Daoy (cell line): ENCODE measurements around the gene WDCP. TPM values are rescaled to one million over a fixed set of nuclear protein-coding genes. Genes with fewer than 3 reads are reported as not detected.
"Not testable (repeated sequence)": the region's sequence is repeated elsewhere in the genome, so short reads cannot be mapped to it uniquely, and the experiment has no call there.

Experiments used
- DNase-seq: peaks from one replicate; pipeline ENCODE4 v3.0.0-alpha.2; 2015; ENCODE audit warnings: low read depth
- total RNA-seq: library from RNA; depleted of rRNA; stranded (reverse); fragments of >200 nt; shearing (Covaris generic); gene quantifications from 2 replicates; pipeline ENCODE4 v1.2.3, GENCODE V29; 2014

The WDCP gene
- total RNA-seq, 1 experiment from 2014 or later: 14.6 TPM

DNA sequence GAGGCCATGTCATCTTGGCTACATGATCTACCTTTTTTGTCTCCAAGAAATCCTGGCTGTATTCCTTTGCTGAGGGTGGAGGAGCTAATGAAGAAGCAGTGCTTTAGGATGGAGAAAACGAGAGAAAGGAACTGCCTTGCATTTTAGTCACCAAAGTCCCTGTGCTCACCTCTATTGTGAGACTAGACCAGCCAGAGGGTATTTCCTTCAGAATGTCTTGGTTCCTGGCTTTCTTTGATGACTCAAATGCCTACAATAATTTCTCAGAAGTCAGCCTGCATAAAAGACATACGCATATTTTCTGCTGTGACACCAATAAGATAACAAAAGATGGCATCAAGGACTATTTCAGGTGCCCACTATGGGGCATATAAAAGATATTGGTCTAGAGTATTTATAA, 18.1 kb upstream of the WDCP start:
- DNase-seq: no peak

GRCh38 chr2:24058564-24059271, 11.5 kb upstream of the WDCP start:
- DNase-seq: no peak

DNA sequence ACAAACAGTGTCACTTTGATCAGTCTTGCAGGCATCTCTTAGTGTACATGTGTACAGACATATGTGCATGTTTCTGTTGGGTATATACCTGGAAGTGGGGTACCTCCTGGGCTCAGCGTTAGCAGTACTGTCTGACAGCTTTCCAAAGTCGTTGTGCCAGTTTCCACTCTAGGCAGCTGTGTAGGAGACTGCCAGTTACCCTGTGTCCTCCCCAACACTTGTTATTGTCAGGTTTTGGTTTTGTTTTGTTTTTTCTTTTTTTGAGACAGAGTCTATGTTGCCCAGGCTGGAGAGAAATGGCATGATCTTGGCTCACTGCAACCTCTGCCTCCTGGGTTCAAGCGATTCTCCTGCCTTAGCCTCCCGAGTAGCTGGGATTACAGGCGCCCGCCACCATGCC, 8.6 kb upstream of the WDCP start:
- no peak for DNase-seq

- DNase-seq: no peak
Observed at GRCh38 chr2:24054366-24055010, 7.3 kb upstream of the WDCP start.

DNA sequence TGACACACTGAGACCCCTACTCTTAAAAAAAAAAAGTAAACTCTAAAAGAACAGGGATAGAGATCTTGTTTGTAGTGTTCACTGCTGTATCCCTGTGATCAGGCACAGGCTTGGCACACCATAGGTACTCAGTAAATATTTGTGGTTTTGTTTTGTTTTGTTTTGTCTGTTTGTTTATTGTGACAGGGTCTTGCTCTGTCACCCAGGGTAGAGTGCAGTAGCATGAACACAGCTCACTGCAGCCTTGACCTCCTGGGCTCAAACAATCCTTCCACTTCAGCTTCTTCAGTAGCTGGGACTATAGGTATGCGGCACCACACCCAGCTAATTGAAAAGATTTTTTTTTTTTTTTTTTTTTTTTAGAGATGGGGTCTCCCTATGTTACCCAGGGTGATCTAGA, 5.8 kb upstream of the WDCP start:
- DNase-seq: no peak

DNA sequence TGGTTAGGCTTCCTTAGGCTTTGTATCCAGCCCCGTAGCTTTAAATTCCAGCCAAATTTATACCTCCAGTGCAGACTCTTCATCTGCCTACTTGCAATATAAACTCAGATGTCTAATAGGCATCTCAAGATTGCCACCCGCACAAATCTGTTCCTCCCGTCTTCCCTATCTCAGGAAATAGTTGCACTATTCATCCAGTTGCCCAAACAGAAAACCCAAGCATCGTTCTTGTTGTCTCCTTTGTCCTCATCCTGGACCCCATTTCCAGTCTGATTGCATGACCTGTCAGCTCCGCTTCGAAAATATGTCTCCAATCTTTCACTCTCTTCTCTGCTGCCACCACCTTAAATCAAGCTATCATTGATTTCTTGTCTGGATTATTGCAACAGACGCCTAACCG, 4.6 kb upstream of the WDCP start:
- DNase-seq: no peak

DNA sequence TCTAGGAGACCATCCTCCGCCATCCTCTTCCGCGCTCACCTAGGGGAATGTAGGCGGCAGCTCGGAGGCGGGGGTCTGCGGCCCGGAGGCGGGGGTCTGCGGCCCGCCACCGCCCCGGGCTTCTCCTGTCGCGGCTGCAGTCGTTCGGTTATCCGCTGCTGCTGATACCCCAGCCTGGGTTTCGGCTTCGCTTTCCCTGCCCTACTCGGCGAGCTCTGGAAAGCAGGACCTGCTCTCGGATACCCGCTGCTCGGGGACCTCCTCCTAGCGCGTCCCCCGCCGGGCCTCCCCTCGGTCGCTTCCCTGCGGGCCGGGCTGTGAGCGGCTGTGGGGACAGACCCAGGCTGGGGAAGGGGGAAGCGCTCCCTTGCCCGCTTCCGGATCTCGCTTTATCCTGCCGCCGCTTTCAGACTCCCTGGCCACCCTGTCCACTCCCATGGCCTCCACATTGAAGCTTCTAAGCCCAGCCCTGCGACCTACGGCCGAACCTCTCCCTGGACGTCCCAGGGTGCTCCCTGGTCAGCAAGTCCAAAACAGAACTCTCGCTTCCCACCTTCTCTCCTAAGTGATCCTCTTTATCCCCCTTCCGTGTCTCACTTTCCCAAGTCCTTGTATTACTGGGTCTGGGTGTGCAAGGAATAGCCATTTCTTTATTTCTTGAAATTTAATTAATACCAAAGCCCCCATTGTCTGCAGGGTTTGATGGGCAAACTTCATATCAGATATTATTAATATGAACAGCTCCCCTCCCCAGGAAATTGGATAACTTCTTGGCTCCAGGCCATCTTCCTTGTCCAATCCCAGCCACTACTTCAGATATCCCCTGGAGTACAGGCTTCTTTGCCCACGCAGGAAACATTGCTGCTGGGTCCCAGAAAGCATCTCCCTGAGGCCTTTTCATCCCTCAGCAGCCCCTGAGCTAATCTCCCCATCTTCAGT, 3.1 kb upstream of the WDCP start:
- peak; percentile 32 for DNase-seq

DNA sequence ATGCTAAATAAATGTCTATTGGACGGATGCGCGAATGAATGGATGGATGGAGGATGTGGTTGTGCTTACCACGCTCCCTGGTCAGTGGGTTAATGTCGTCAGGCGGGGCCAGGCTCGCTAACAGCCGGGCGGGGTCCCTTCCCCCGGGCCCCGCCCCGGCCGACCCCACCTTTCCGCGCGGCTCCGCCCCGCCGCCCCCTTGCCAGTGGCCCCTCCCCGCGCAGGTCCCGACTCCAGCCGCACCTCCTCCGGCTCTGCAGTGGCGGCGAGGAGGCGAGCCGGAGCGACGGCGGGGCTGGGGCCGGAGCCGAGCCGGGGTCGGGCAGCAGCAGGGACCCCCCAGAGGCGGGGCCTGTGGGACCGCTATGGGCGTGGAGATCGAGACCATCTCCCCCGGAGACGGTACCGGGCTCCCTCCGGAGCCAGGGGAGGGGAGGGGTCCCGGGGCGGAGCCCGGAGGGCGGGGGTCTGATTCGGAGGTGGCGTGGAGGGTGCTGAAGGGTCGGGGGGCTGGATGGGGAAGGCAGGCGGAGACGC, 2.4 kb upstream of the WDCP start, which contains the start of gene FKBP1B:
FKBP1B (plus strand) TSS at position 257 of the 537 bp plus-strand sequence; CDS start at position 366, 109 bp downstream.
- DNase-seq: peak; percentile 82

GRCh38 chr2:24048769-24049484, 1.7 kb upstream of the WDCP start:
- DNase-seq: peak; percentile 35

- no peak for DNase-seq
Observed at GRCh38 chr2:24047703-24048033, 477 bp upstream of the WDCP start.

DNA sequence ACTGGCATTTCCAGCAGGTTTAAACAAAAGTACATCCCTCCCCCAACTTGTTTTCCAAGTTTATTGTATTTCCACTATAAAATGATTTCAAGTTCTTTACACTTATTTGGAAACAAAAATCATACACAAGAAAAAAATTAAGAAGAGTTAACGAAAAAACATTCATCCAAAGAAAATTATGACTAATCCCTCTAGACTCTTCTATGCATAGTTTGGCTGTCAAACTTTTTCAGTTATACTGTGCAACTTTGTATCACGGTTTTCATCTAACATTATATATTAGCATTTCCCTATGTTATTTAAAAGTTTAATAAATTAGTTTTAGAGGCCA, 627 bp downstream of the WDCP start:
- no peak for DNase-seq

DNA sequence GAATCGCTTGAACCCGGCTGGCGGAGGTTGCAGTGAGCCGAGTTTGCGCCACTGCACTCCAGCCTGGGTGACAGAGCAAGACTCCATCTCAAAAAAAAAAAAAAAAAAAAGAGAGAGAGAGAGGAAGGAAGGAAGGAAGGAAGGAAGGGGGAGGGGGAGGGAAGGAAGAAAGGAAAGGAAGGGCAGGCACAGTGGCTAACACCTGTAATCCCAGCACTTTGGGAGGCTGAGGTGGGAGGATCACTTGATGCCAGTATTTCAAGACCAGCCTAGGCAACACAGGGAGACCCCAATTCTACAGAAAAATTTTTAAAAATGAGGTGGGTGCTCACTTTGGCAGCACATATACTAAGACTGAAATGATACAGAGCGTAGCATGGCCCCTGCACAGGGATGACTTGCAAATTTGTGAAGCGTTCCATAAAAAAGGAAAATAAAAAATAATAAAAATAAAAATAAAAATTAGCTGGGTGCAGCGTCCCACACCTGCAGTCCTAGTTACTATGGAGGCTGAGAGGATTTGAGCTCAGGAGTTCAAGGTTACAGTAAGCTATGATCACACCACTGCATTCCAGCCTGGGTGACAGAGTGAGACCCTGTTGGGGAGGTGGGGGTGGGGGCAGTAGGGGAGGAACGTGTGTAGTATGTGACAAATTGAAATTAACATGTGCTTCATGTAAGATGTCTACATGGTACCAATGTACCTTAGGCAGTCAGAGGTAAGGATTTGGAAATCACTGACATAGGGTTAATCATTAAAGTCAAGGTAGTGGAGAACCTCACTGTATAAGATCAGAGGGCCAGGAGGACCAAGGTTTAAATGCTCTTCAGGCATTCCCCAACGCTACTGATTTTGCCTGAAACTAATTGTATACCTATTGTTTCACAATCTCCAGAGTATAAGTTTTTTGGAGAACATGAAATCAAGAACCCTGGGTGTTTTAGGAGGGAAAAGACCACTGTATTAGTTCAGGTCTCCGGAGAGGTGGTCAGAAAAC, 1.4 kb downstream of the WDCP start:
- no peak for DNase-seq

GRCh38 chr2:24043133-24043532, 4.1 kb downstream of the WDCP start:
- not testable (repeated sequence) for DNase-seq

DNA sequence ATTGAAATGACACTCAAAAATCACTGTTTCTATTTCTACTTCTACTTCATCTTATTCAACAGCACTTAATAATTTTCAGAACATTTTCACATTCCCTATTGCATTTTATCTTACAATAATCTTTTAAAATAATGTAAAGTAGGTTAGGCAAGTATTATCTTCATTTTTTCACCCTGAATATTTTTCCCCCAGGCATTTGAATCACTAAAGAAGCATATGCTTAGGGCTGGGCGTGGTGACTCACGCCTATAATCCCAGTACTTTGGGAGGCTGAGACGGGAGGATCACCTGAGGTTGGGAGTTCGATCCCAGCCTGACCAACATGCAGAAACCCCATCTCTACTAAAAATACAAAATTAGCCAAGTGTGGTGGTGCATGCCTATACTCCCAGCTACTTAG, 6.7 kb downstream of the WDCP start:
- no peak for DNase-seq

DNA sequence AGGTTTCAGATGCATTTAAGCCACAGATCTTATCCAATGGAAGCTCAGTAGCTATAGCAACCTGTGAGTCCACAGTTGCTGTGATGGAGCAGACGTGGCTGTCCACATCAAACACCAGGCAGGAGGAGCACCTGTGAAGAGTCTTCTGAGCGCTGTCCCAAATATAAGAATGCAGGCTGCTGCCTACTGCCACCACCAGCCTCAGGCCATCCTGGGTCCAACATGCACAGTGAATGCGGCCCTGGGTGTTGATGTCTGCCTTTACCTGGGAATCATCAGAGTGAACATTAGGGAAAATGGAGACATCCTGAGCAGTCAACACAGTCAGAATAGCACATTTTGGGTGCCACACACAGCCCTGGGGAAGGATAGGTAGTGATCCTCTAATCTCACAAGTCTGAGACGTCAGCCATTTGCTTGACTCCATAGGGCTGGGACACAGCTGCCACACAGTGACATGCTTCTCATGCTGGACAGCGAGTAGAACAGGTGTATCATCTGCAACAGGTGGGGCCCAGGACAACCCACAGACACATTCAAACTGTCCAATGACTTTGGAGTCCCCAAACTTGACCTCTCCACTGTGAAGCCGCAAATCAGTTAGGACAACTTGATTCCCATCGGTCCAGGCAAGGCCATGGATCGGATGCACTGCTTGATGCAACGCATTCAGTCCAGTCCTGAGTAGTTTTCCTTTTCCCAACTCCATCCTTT, 8.2 kb downstream of the WDCP start:
- DNase-seq: no peak

DNA sequence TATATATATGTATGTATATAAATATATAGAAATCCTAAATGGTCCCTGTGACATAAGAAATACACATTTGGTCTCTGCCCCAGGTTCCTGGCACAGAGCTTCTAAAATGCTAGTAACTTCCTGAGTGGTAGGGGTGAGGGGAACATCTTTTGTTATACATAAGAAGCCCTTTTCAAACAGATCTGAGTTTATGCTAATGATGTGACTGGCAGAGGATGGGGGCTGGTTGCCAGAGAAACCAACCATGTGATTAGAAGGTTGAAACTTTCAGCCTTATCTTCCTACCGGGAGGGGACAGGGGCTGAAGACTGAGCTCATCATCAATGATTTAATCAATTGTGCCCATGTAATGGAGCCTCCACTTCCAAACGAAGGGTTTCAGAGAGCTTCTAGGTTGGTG, 21.0 kb downstream of the WDCP start:
- DNase-seq: no peak

DNA sequence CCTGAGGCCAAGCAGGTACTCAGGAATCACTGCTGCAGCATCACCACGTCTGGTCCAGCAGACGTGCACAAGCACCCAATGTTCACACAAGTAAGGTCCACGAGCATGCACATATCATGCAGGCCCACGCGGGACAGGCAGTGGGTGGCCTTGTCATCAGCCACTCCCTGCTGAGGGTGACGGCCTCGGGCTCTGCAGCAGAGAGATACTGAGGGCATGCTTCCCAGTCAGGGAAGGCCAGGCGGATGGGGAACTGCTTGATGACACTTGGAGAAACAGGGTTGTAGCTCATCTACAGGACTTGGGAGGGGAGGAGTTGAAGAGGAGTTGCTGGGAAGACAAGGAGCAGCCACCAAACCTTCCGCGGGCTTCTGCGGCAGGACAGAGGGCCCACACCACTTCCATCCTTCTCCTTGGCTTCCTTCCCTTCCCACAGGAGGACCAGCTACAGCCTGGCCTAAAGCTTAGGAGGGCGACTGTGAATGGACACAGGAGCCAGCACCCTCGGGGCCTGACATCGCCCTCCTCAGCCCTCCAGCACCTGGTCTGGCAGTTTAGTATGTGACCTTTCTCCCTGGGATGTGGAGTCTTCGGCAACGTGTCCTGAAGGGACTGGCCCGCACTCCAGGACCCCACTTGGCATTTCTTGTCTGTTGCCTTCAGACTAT, 22.1 kb downstream of the WDCP start:
- no peak for DNase-seq

GRCh38 chr2:24024018-24024417, 23.2 kb downstream of the WDCP start:
- peak; percentile 65 for DNase-seq

- no peak for DNase-seq
Observed at GRCh38 chr2:24022975-24023575, 24.1 kb downstream of the WDCP start.
